ENCODE measurements around the gene TACC2.

- TF ChIP-seq CTCF (IDR thresholded peaks at IDR 0.05) (no peak), POLR2A (IDR thresholded peaks at IDR 0.05) (no peak)
These were observed 84.5 kb downstream of the TACC2 start for GRCh38 chr10:122073508-122073907.

Data from thyroid gland (tissue), 4 donors.